Mucosa of descending colon (tissue), 3 donors: Measurements from ENCODE around the gene SRD5A1. TPM values are rescaled to one million over a fixed set of nuclear protein-coding genes. Genes with fewer than 3 reads are reported as not detected.
A peak's percentile ranks its signal among the peaks of the same experiment; 100 is the strongest.

ENCODE experiments used
- ATAC-seq: fragments of 200-7000 bp; cut with Tn5 transposase; one replicate; pipeline ENCODE4 v1.9.1; 2020; ENCODE audit warnings: mild to moderate bottlenecking, moderate library complexity
- DNase-seq, 3 donors: peaks; one replicate each; pipeline ENCODE4 v3.0.0-alpha.2; 2020
- H3K36me3 ChIP-seq: fragments of 200-600 bp; one replicate; pipeline ENCODE4 v1.8.0; 2021; ENCODE audit warnings: low read depth, mild to moderate bottlenecking
- H3K4me1 ChIP-seq: fragments of 200-600 bp; one replicate; pipeline ENCODE4 v1.8.0; 2021; ENCODE audit warnings: low read depth, mild to moderate bottlenecking
- H3K4me3 ChIP-seq: fragments of 200-600 bp; one replicate; pipeline ENCODE4 v1.8.0; 2021; ENCODE audit warnings: mild to moderate bottlenecking
- H3K9me3 ChIP-seq: fragments of 200-600 bp; one replicate; pipeline ENCODE4 v1.8.0; 2021; ENCODE audit warnings: mild to moderate bottlenecking
- CTCF ChIP-seq: fragments of 200-600 bp; IDR thresholded peaks from one replicate; pipeline ENCODE4 v1.8.0; 2022; ENCODE audit warnings: antibody characterized with exemption, mild to moderate bottlenecking
- intact Hi-C, 2 donors: fragments of 100-400 bp; cut with DNase I in 1 of 2; cut with micrococcal nuclease in 1 of 2; formaldehyde crosslinking; loops; one replicate each; pipeline versions ENCODE4 v1.11.0 to v1.11.1; 2022; cut with DNase I, micrococcal nuclease
- total RNA-seq, 3 donors: library from RNA; stranded (reverse); fragmentation: NEBNext Ultra II Directional in 2 of 3; extraction: Animal tissue kit (Norgen Biotek cat#: 25700) in 2 of 3; gene quantifications; one replicate each; pipeline versions ENCODE4 v1.2.1 to v1.2.4, GENCODE V29; 2021 to 2023
- donor health status: DM: no; HTN: no; CAD: no; lungs with moderate emphysema.
- donor health status: DM: no; HTN: no; CAD: no.
- donor health status: DM: no; HTN: yes; CAD: no.

Gene SRD5A1
- total RNA-seq, 3 donors from 2014 or later: 12.7 to 16.2 (median 14.3) TPM

DNA sequence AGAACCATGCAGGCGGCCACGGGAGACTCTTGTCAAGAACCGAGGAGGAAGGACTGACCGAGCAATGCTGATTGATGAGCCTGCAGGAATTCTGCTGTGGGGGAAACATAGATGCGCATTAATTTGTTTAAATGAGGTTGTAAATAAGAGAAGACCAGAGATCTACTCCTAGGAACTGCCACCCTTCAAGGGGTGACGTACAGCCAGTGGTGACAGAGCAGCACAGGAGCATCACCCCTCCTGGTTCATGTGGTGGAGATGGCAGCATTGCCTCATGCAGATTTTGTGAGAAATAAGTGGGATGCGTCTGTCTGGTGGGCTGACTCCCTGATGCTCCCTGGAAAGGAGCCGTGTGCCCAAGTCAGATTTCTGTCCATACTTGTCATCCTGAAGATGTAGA, 22.2 kb downstream of the SRD5A1 start:
- ATAC-seq (no peak), DNase-seq (no peak)
- H3K36me3 ChIP-seq: no peaks in the 10 kb centered on the region
- H3K4me1 ChIP-seq: no peaks in the 10 kb centered on the region
- no peak overlapping the region for H3K4me3 ChIP-seq
- no peak for TF ChIP-seq CTCF
- intact Hi-C loops: no loop called here
- peaks cover 7% of the 10 kb centered on the region for H3K9me3 ChIP-seq

- H3K9me3 ChIP-seq: peaks cover 7% of the 10 kb centered on the region
- intact Hi-C loops: no loop called here
- no peak overlapping the region for H3K4me3 ChIP-seq
- no peaks in the 10 kb centered on the region for H3K4me1 ChIP-seq
- H3K36me3 ChIP-seq: no peaks in the 10 kb centered on the region
- TF ChIP-seq CTCF: no peak
- no peak for DNase-seq
- ATAC-seq: no peak
Measured at GRCh38 chr5:6656680-6657079, 23.4 kb downstream of the SRD5A1 start.

- ATAC-seq (peak; percentile 93), DNase-seq (no peak)
- H3K4me3 ChIP-seq: no peak overlapping the region
- no peak for TF ChIP-seq CTCF
- intact Hi-C loops: no loop called here
- H3K4me1 ChIP-seq: no peaks in the 10 kb centered on the region
- peaks cover 7% of the 10 kb centered on the region for H3K9me3 ChIP-seq
- H3K36me3 ChIP-seq: no peaks in the 10 kb centered on the region
Measured at GRCh38 chr5:6659941-6660684, 26.9 kb downstream of the SRD5A1 start.

- H3K9me3 ChIP-seq: peaks cover 7% of the 10 kb centered on the region
- no peak for TF ChIP-seq CTCF
- H3K4me3 ChIP-seq: no peak overlapping the region
- DNase-seq (no peak), ATAC-seq (no peak)
- intact Hi-C loops: no loop called here
- no peaks in the 10 kb centered on the region for H3K36me3 ChIP-seq
- H3K4me1 ChIP-seq: no peaks in the 10 kb centered on the region
Measured at GRCh38 chr5:6660688-6661087, 27.4 kb downstream of the SRD5A1 start.

GRCh38 chr5:6666762-6667161, 33.5 kb downstream of the SRD5A1 start:
- Histone ChIP-seq H3K4me1 (no peaks in the 10 kb centered on the region), H3K4me3 (no peak overlapping the region), H3K36me3 (no peaks in the 10 kb centered on the region), H3K9me3 (no peaks in the 10 kb centered on the region)
- no peak for TF ChIP-seq CTCF
- intact Hi-C loops: no loop called here
- ATAC-seq: no peak
- DNase-seq: no peak
